Keratinocyte (primary cell): Measurements from ENCODE around the gene P3H2. TPM values are rescaled to one million over a fixed set of nuclear protein-coding genes. Genes with fewer than 3 reads are reported as not detected.

Experiments
- DNase-seq: peaks from one replicate; pipeline ENCODE4 v3.0.0-alpha.2; 2011; ENCODE audit warnings: low read depth, missing footprints, low spot score
- FAIRE-seq: peaks from 2 replicates; lab custom pipeline; 2011; peaks lifted over from hg19 to GRCh38; lab: Jason Lieb, UNC
- H2AFZ ChIP-seq: 2 replicates; pipeline ENCODE4 v1.6.0; 2012; ENCODE audit warnings: low read length, control low read depth, inconsistent platforms; ENCODE audit not compliant: control insufficient read depth
- H3K27ac ChIP-seq: 2 replicates; pipeline ENCODE4 v1.5.1; 2011; ENCODE audit warnings: low read length; ENCODE audit not compliant: control insufficient read depth, insufficient read depth
- H3K27me3 ChIP-seq: 3 replicates; pipeline ENCODE4 v1.6.0; 2011; ENCODE audit warnings: low read length; ENCODE audit not compliant: control insufficient read depth, insufficient read depth; ENCODE audit errors: extremely low read depth
- H3K36me3 ChIP-seq, 2 experiments: 2 replicates in 1 of 2; 3 replicates in 1 of 2; pipeline ENCODE4 v1.5.1; 2011; ENCODE audit warnings: low read length in 2 of 2, mild to moderate bottlenecking in 1 of 2; ENCODE audit not compliant: control insufficient read depth in 2 of 2, insufficient read depth in 2 of 2; ENCODE audit errors: extremely low read depth in 1 of 2
- H3K4me1 ChIP-seq: 3 replicates; pipeline ENCODE4 v1.5.1; 2011; ENCODE audit warnings: low read length; ENCODE audit not compliant: control insufficient read depth, insufficient read depth; ENCODE audit errors: extremely low read depth
- H3K4me2 ChIP-seq: 3 replicates; pipeline ENCODE4 v1.6.0; 2011; ENCODE audit warnings: low read depth, low read length; ENCODE audit not compliant: control insufficient read depth, insufficient read depth; ENCODE audit errors: extremely low read depth
- H3K4me3 ChIP-seq, 3 experiments: fragments of 200-600 bp in 1 of 3; sonication (generic) in 1 of 3; 2 replicates in 2 of 3; 3 replicates in 1 of 3; pipeline ENCODE4 v1.5.1; 2011 to 2016; ENCODE audit warnings: low read length in 3 of 3, mild to moderate bottlenecking in 3 of 3, control low read depth in 2 of 3, inconsistent platforms in 1 of 3, low read depth in 1 of 3, mixed read lengths in 1 of 3, mixed run types in 1 of 3, moderate library complexity in 1 of 3; ENCODE audit not compliant: control insufficient read depth in 2 of 3, insufficient read depth in 2 of 3; ENCODE audit errors: extremely low read depth in 1 of 3
- H3K79me2 ChIP-seq: 2 replicates; pipeline ENCODE4 v1.6.0; 2012; ENCODE audit warnings: low read length; ENCODE audit not compliant: control insufficient read depth, insufficient read depth
- H3K9ac ChIP-seq: 3 replicates; pipeline ENCODE4 v1.6.0; 2011; ENCODE audit warnings: low read length; ENCODE audit not compliant: control insufficient read depth, insufficient read depth; ENCODE audit errors: extremely low read depth
- H3K9me1 ChIP-seq: 3 replicates; pipeline ENCODE4 v1.6.0; 2011; ENCODE audit warnings: low read length; ENCODE audit not compliant: control insufficient read depth, insufficient read depth; ENCODE audit errors: extremely low read depth
- H3K9me3 ChIP-seq: 2 replicates; pipeline ENCODE4 v1.5.1; 2012; ENCODE audit warnings: low read depth, low read length; ENCODE audit not compliant: control insufficient read depth
- H4K20me1 ChIP-seq: 3 replicates; pipeline ENCODE4 v1.6.0; 2011; ENCODE audit warnings: low read length; ENCODE audit not compliant: control insufficient read depth, insufficient read depth; ENCODE audit errors: extremely low read depth
- CTCF ChIP-seq, 3 experiments: IDR thresholded peaks in 1 of 3; conservative IDR thresholded peaks in 1 of 3; optimal IDR thresholded peaks in 1 of 3; 2 replicates in 2 of 3; 3 replicates in 1 of 3; pipeline versions ENCODE3 to v1.5.1; 2011; ENCODE audit warnings: low read length in 3 of 3, mild to moderate bottlenecking in 3 of 3, moderate library complexity in 2 of 3, control low read depth in 1 of 3, inconsistent platforms in 1 of 3; ENCODE audit not compliant: insufficient read depth in 2 of 3; ENCODE audit errors: extremely low read depth in 1 of 3
- EZH2 ChIP-seq: IDR thresholded peaks from one replicate; pipeline ENCODE4 v1.6.1; 2012; ENCODE audit warnings: inconsistent platforms, mild to moderate bottlenecking, low read length, moderate library complexity
- dilution Hi-C: fragments of 300-500 bp; cut with MboI; formaldehyde crosslinking; loops from one replicate; pipeline ENCODE4 v1.7.0; 2020; ENCODE audit warnings: low sequenced_read_pairs; ENCODE audit not compliant: extremely low pct_ligation_motif_present
- polyA plus RNA-seq, 5 experiments: library from polyadenylated mRNA; depleted of rRNA in 3 of 5; stranded (reverse) in 3 of 5; stranded (forward) in 1 of 5; unstranded in 1 of 5; fragments of >200 nt; gene quantifications; 1 replicate in 1 of 5; 2 replicates in 3 of 5; 3 replicates in 1 of 5; pipeline versions ENCODE4 v1.2.1 to v1.2.3, GENCODE V29; 2011 to 2012; ENCODE audit warnings: missing spikeins in 2 of 5, low read depth in 1 of 5, low replicate concordance in 1 of 5
- small RNA-seq, 3 experiments: library from RNA; depleted of rRNA; stranded (forward); fragments of <200 nt; gene quantifications; one replicate each; pipeline ENCODE3, GENCODE V24; 2012; ENCODE audit warnings: low read depth in 3 of 3, low replicate concordance in 1 of 3; ENCODE audit not compliant: insufficient read length in 3 of 3

The P3H2 gene
- polyA plus RNA-seq, 1 donor (not counting 4 experiments of a cell fraction or from before 2014, with no cell fraction given) = 115 TPM

- Histone ChIP-seq H3K4me1 (peaks cover 44% of the 10 kb centered on the region), H3K9me1 (no peaks in the 10 kb centered on the region), H3K36me3 (no peaks in the 10 kb centered on the region), H3K4me2 (peak overlapping the region; percentile 75), H3K79me2 (no peaks in the 10 kb centered on the region), H2AFZ (no peak overlapping the region), H3K27ac (peak overlapping the region; percentile 99), H3K4me3 (no peak overlapping the region), H3K27me3 (no peaks in the 10 kb centered on the region), H3K9ac (peak overlapping the region; percentile 76), H4K20me1 (no peaks in the 10 kb centered on the region), H3K9me3 (no peaks in the 10 kb centered on the region)
- TF ChIP-seq CTCF (optimal IDR thresholded peaks at IDR 0.05 in 1 of 3, IDR thresholded peaks at IDR 0.05 in 1 of 3, conservative IDR thresholded peaks at IDR 0.05 in 1 of 3; ENCODE audit: extremely low read depth in 1 of 3, insufficient read depth in 2 of 3, low read length in 3 of 3) = no peak
- no peak for TF ChIP-seq EZH2
- DNase-seq (peak; percentile 71), FAIRE-seq (no peak)
- dilution Hi-C loops = no loop called here
These were observed 212.9 kb downstream of the P3H2 start for GRCh38 chr3:189907803-189908202.

Small RNA genes within 50 kb of the gene (small RNA-seq; reads per million reads assigned to genes)
- 0 reads per million in 3 experiments for gene RNU6-1109P

Other genes starting within 250 kb of the P3H2 start
- 126 to 406 TPM (median 218 TPM) in 3 replicates for gene CLDN1, start 201.5 kb upstream of the P3H2 start, polyA plus RNA-seq